Tibial nerve (tissue), 3 donors: Measurements from ENCODE around the gene SHLD1.

Source experiments
- POLR2A ChIP-seq, 2 donors: fragments of 450-650 bp; IDR thresholded peaks; one replicate each; pipeline ENCODE4 v1.6.1; 2017; ENCODE audit warnings: antibody characterized with exemption in 2 of 2, mild to moderate bottlenecking in 2 of 2, moderate library complexity in 2 of 2
- TF ChIP-seq, protein P1 (sequence below), 5 experiments: fragments of 200-600 bp in 3 of 5; fragments of 450-650 bp in 2 of 5; sonication (generic) in 3 of 5; IDR thresholded peaks; one replicate each; pipeline ENCODE4 v1.5.1; 2016 to 2019; ENCODE audit warnings: antibody characterized with exemption in 5 of 5, mild to moderate bottlenecking in 3 of 5, moderate library complexity in 2 of 5

DNA sequence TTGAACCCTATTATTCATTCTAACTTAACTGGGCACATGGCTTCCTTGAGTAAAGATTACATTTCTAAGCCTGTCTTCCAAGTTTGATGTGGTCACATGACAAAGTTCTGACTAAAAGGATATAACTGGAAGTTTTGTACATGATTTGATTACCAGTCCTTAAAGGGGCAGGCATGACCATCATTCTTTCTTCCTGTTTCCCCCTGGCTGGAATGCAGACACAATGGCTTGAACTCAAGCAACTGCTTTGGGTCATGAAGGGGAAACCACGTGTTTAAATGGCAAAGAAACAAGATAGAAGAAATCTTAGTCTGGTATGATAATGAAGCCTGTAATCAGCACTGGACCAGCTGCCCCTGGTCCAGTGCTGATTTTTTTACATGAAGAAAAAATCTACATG lies 15.6 kb upstream of the SHLD1 start:
- TF ChIP-seq, protein P1, sequence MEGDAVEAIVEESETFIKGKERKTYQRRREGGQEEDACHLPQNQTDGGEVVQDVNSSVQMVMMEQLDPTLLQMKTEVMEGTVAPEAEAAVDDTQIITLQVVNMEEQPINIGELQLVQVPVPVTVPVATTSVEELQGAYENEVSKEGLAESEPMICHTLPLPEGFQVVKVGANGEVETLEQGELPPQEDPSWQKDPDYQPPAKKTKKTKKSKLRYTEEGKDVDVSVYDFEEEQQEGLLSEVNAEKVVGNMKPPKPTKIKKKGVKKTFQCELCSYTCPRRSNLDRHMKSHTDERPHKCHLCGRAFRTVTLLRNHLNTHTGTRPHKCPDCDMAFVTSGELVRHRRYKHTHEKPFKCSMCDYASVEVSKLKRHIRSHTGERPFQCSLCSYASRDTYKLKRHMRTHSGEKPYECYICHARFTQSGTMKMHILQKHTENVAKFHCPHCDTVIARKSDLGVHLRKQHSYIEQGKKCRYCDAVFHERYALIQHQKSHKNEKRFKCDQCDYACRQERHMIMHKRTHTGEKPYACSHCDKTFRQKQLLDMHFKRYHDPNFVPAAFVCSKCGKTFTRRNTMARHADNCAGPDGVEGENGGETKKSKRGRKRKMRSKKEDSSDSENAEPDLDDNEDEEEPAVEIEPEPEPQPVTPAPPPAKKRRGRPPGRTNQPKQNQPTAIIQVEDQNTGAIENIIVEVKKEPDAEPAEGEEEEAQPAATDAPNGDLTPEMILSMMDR (IDR thresholded peaks at IDR 0.05): no peak
- no peak for TF ChIP-seq POLR2A (IDR thresholded peaks at IDR 0.05)
